ENCODE results near the gene RIOK2. TPM values are rescaled to one million over a fixed set of nuclear protein-coding genes. Genes with fewer than 3 reads are reported as not detected.

Gene RIOK2
- total and polyA plus RNA-seq, 10 of the 15 experiments (the other 5 are each of a cell fraction or from before 2014, with no cell fraction given), result 23.0 to 69.1 (median 33.3) TPM

DNA sequence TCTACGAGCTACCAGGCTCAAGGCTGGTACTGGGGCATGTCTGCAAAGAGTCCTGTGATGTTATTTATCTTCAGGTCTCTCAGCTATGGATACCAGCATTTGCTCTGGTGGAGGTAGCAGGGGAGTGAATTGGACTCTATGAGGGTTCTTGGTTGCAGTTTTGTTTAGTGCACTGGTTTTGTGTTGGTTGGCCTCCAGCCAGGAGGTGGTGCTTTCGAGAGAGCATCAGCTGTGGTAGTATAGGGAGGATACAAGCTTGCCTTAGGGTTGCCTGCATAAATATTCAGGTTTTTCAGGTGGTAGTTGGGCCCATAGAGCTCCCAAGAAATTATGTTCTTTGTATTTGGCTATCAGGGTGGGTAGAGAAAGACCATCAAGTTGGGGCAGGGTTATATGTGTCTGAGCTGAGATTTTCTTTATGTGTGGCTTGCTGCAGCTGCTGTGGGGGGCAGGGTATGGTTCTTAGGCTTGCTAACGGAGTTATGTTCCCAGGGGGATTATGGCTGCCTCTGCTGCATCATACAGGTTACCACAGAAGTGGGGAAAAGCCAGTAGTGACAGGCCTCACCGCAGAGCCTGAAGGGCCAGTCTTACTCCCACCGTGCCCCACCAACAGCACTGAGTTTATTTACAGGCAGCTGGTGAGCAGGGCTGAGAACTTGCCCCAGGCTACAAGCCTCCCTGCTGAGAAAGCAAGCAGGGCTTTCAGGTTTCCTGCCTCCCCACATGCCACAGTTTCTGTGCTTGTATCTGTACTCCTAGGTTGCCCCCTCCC, 9.7 kb upstream of the RIOK2 start (continued):
- peak; percentile 50; the same call in 1 of the 2 replicates for TF ChIP-seq PAX5 (IDR thresholded peaks at IDR 0.05; ENCODE audit: borderline replicate concordance, low read depth, low read length)
- no peak for TF ChIP-seq RCOR1 (conservative IDR thresholded peaks at IDR 0.05; ENCODE audit: low read depth, low read length)
- no peak for TF ChIP-seq HDAC6 (IDR thresholded peaks at IDR 0.05; ENCODE audit: unreplicated experiment)
- TF ChIP-seq, protein P1, sequence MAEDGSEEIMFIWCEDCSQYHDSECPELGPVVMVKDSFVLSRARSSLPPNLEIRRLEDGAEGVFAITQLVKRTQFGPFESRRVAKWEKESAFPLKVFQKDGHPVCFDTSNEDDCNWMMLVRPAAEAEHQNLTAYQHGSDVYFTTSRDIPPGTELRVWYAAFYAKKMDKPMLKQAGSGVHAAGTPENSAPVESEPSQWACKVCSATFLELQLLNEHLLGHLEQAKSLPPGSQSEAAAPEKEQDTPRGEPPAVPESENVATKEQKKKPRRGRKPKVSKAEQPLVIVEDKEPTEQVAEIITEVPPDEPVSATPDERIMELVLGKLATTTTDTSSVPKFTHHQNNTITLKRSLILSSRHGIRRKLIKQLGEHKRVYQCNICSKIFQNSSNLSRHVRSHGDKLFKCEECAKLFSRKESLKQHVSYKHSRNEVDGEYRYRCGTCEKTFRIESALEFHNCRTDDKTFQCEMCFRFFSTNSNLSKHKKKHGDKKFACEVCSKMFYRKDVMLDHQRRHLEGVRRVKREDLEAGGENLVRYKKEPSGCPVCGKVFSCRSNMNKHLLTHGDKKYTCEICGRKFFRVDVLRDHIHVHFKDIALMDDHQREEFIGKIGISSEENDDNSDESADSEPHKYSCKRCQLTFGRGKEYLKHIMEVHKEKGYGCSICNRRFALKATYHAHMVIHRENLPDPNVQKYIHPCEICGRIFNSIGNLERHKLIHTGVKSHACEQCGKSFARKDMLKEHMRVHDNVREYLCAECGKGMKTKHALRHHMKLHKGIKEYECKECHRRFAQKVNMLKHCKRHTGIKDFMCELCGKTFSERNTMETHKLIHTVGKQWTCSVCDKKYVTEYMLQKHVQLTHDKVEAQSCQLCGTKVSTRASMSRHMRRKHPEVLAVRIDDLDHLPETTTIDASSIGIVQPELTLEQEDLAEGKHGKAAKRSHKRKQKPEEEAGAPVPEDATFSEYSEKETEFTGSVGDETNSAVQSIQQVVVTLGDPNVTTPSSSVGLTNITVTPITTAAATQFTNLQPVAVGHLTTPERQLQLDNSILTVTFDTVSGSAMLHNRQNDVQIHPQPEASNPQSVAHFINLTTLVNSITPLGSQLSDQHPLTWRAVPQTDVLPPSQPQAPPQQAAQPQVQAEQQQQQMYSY (CRISPR knock-in tag; IDR thresholded peaks at IDR 0.05), result no peak
- TF ChIP-seq, protein P2, sequence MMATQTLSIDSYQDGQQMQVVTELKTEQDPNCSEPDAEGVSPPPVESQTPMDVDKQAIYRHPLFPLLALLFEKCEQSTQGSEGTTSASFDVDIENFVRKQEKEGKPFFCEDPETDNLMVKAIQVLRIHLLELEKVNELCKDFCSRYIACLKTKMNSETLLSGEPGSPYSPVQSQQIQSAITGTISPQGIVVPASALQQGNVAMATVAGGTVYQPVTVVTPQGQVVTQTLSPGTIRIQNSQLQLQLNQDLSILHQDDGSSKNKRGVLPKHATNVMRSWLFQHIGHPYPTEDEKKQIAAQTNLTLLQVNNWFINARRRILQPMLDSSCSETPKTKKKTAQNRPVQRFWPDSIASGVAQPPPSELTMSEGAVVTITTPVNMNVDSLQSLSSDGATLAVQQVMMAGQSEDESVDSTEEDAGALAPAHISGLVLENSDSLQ (IDR thresholded peaks at IDR 0.05), result peak; percentile 29; the same call in 1 of the 2 replicates
- TF ChIP-seq YY1 (IDR thresholded peaks at IDR 0.05; ENCODE audit: low read depth, low read length), result peak; percentile 82
- TF ChIP-seq POLR2A (IDR thresholded peaks at IDR 0.05; ENCODE audit: low read depth, low read length), result no peak
- no peak for TF ChIP-seq CREB1 (IDR thresholded peaks at IDR 0.05; ENCODE audit: low read depth)
- no peak for TF ChIP-seq STAT3 (IDR thresholded peaks at IDR 0.05; ENCODE audit: low read depth, low read length)
- TF ChIP-seq ESRRA (IDR thresholded peaks at IDR 0.05; ENCODE audit: low read length), result no peak
- TF ChIP-seq TARDBP (IDR thresholded peaks at IDR 0.05; ENCODE audit: borderline replicate concordance), result no peak
- no peak for TF ChIP-seq ZNF384 (IDR thresholded peaks at IDR 0.05; ENCODE audit: borderline replicate concordance, low read depth, low read length)
- TF ChIP-seq EED (IDR thresholded peaks at IDR 0.05; ENCODE audit: low read depth), result 0 out of 2 replicates have a peak, but pooled peaks have one; percentile 27
- TF ChIP-seq KDM1A (IDR thresholded peaks at IDR 0.05; ENCODE audit: borderline replicate concordance), result no peak
- peak; percentile 59 for TF ChIP-seq IKZF1 (conservative IDR thresholded peaks at IDR 0.05)
- TF ChIP-seq JUND (IDR thresholded peaks at IDR 0.05; ENCODE audit: low read depth, low read length), result no peak
- TF ChIP-seq, protein P3, sequence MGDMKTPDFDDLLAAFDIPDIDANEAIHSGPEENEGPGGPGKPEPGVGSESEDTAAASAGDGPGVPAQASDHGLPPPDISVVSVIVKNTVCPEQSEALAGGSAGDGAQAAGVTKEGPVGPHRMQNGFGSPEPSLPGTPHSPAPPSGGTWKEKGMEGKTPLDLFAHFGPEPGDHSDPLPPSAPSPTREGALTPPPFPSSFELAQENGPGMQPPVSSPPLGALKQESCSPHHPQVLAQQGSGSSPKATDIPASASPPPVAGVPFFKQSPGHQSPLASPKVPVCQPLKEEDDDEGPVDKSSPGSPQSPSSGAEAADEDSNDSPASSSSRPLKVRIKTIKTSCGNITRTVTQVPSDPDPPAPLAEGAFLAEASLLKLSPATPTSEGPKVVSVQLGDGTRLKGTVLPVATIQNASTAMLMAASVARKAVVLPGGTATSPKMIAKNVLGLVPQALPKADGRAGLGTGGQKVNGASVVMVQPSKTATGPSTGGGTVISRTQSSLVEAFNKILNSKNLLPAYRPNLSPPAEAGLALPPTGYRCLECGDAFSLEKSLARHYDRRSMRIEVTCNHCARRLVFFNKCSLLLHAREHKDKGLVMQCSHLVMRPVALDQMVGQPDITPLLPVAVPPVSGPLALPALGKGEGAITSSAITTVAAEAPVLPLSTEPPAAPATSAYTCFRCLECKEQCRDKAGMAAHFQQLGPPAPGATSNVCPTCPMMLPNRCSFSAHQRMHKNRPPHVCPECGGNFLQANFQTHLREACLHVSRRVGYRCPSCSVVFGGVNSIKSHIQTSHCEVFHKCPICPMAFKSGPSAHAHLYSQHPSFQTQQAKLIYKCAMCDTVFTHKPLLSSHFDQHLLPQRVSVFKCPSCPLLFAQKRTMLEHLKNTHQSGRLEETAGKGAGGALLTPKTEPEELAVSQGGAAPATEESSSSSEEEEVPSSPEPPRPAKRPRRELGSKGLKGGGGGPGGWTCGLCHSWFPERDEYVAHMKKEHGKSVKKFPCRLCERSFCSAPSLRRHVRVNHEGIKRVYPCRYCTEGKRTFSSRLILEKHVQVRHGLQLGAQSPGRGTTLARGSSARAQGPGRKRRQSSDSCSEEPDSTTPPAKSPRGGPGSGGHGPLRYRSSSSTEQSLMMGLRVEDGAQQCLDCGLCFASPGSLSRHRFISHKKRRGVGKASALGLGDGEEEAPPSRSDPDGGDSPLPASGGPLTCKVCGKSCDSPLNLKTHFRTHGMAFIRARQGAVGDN (IDR thresholded peaks at IDR 0.05), result no peak
- TF ChIP-seq, protein P4, sequence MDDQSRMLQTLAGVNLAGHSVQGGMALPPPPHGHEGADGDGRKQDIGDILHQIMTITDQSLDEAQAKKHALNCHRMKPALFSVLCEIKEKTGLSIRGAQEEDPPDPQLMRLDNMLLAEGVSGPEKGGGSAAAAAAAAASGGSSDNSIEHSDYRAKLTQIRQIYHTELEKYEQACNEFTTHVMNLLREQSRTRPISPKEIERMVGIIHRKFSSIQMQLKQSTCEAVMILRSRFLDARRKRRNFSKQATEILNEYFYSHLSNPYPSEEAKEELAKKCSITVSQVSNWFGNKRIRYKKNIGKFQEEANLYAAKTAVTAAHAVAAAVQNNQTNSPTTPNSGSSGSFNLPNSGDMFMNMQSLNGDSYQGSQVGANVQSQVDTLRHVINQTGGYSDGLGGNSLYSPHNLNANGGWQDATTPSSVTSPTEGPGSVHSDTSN (IDR thresholded peaks at IDR 0.05; ENCODE audit: insufficient replicate concordance, low read depth, low read length), result no peak
- no peak for TF ChIP-seq TCF7 (IDR thresholded peaks at IDR 0.05; ENCODE audit: borderline replicate concordance)
- no peak for TF ChIP-seq ZSCAN29 (IDR thresholded peaks at IDR 0.05)
- no peak for TF ChIP-seq SUPT20H (IDR thresholded peaks at IDR 0.05; ENCODE audit: borderline replicate concordance, control insufficient read depth, low read depth, low read length)

Measured in GM12878 (cell line).